Brain microvascular endothelial cell (primary cell): ENCODE results near the gene CNOT6.

Source experiments
- DNase-seq: peaks from one replicate; pipeline ENCODE4 v3.0.0-alpha.2; 2020
- H3K27ac ChIP-seq: fragments of 250-450 bp; sonication (Bioruptor Pico); 2 replicates; pipeline ENCODE4 v1.5.1; 2020; ENCODE audit warnings: mild to moderate bottlenecking, moderate library complexity
- H3K27me3 ChIP-seq: fragments of 250-450 bp; sonication (Bioruptor Pico); replicated peaks from 2 replicates; pipeline ENCODE4 v1.5.1; 2020; ENCODE audit warnings: mild to moderate bottlenecking
- H3K36me3 ChIP-seq: fragments of 250-450 bp; sonication (Bioruptor Pico); replicated peaks from 2 replicates; pipeline ENCODE4 v1.5.1; 2020; ENCODE audit warnings: mild to moderate bottlenecking
- H3K4me3 ChIP-seq: 2 replicates; pipeline ENCODE4 v1.5.1; 2011; ENCODE audit warnings: low read depth, mild to moderate bottlenecking, control low read depth, low read length, moderate library complexity
- CTCF ChIP-seq: IDR thresholded peaks from 2 replicates; pipeline ENCODE4 v1.5.1; 2011; ENCODE audit warnings: low read depth, mild to moderate bottlenecking, moderate library complexity, low read length, control low read depth, inconsistent platforms; ENCODE audit errors: missing control alignments
- in situ Hi-C: cut with HindIII; loops from 2 replicates; pipeline ENCODE4 v1.10.0; 2017; ENCODE audit warnings: low sequenced_read_pairs, low pct_ligation_motif_present

The CNOT6 gene

GRCh38 chr5:180612683-180613082, 118.5 kb downstream of the CNOT6 start:
- Histone ChIP-seq H3K4me3 (no peak overlapping the region), H3K36me3 (no peaks in the 10 kb centered on the region), H3K27me3 (no peaks in the 10 kb centered on the region), H3K27ac (no peak overlapping the region)
- in situ Hi-C loops: no loop called here
- no peak for TF ChIP-seq CTCF
- DNase-seq: no peak

- H3K36me3 ChIP-seq: no peaks in the 10 kb centered on the region
- no peak overlapping the region for H3K27ac ChIP-seq
- DNase-seq: no peak
- TF ChIP-seq CTCF: no peak
- in situ Hi-C loops: no loop called here
- no peak overlapping the region for H3K4me3 ChIP-seq
- no peaks in the 10 kb centered on the region for H3K27me3 ChIP-seq
These were observed 119.1 kb downstream of the CNOT6 start for GRCh38 chr5:180613188-180613813.

GRCh38 chr5:180613814-180614188, 119.6 kb downstream of the CNOT6 start:
- H3K27me3 ChIP-seq: no peaks in the 10 kb centered on the region
- no peak for TF ChIP-seq CTCF
- H3K27ac ChIP-seq: no peak overlapping the region
- no peak overlapping the region for H3K4me3 ChIP-seq
- in situ Hi-C loops: no loop called here
- no peak for DNase-seq
- H3K36me3 ChIP-seq: no peaks in the 10 kb centered on the region

GRCh38 chr5:180618487-180618828, 124.3 kb downstream of the CNOT6 start:
- in situ Hi-C loops: no loop called here
- DNase-seq: no peak
- Histone ChIP-seq H3K36me3 (no peaks in the 10 kb centered on the region), H3K4me3 (peak overlapping the region; percentile 22), H3K27ac (no peak overlapping the region), H3K27me3 (no peaks in the 10 kb centered on the region)
- no peak for TF ChIP-seq CTCF

- Histone ChIP-seq H3K36me3 (no peaks in the 10 kb centered on the region), H3K27ac (no peak overlapping the region), H3K4me3 (peak overlapping the region; percentile 29), H3K27me3 (no peaks in the 10 kb centered on the region)
- in situ Hi-C loops: no loop called here
- peak; percentile 39 for DNase-seq
- peak; percentile 51 for TF ChIP-seq CTCF
These were observed 124.8 kb downstream of the CNOT6 start for GRCh38 chr5:180618829-180619562.

GRCh38 chr5:180619563-180619915, 125.4 kb downstream of the CNOT6 start:
- in situ Hi-C loops: no loop called here
- no peak for TF ChIP-seq CTCF
- no peaks in the 10 kb centered on the region for H3K36me3 ChIP-seq
- H3K27ac ChIP-seq: no peak overlapping the region
- H3K27me3 ChIP-seq: no peaks in the 10 kb centered on the region
- no peak overlapping the region for H3K4me3 ChIP-seq
- no peak for DNase-seq
